Kidney epithelial cell (primary cell): ENCODE results near the gene LRP11. TPM values are rescaled to one million over a fixed set of nuclear protein-coding genes. Genes with fewer than 3 reads are reported as not detected.

Source experiments
- DNase-seq: peaks from one replicate; pipeline ENCODE4 v3.0.0-alpha.2; 2010; ENCODE audit warnings: low read depth
- H3K27me3 ChIP-seq: 2 replicates; pipeline ENCODE4 v1.6.0; 2011; ENCODE audit warnings: low read length; ENCODE audit not compliant: control insufficient read depth, insufficient read depth
- H3K36me3 ChIP-seq: 2 replicates; pipeline ENCODE4 v1.5.1; 2011; ENCODE audit warnings: low read length; ENCODE audit not compliant: control insufficient read depth, insufficient read depth
- H3K4me3 ChIP-seq: 2 replicates; pipeline ENCODE4 v1.5.1; 2011; ENCODE audit warnings: low read depth, mild to moderate bottlenecking, control low read depth, low read length
- total RNA-seq: library from RNA; depleted of rRNA; stranded (reverse); fragments of >200 nt; gene quantifications from 2 replicates; pipeline ENCODE4 v1.2.3, GENCODE V29; 2015
- TF ChIP-seq, protein P1 (sequence below): IDR thresholded peaks from 2 replicates; pipeline ENCODE4 v1.5.1; 2011; ENCODE audit warnings: mild to moderate bottlenecking, moderate library complexity, low read length, control low read depth, inconsistent platforms; ENCODE audit not compliant: insufficient read depth, poor library complexity, severe bottlenecking

The LRP11 gene
- total RNA-seq, 1 donor from 2014 or later: 37.9 TPM

DNA sequence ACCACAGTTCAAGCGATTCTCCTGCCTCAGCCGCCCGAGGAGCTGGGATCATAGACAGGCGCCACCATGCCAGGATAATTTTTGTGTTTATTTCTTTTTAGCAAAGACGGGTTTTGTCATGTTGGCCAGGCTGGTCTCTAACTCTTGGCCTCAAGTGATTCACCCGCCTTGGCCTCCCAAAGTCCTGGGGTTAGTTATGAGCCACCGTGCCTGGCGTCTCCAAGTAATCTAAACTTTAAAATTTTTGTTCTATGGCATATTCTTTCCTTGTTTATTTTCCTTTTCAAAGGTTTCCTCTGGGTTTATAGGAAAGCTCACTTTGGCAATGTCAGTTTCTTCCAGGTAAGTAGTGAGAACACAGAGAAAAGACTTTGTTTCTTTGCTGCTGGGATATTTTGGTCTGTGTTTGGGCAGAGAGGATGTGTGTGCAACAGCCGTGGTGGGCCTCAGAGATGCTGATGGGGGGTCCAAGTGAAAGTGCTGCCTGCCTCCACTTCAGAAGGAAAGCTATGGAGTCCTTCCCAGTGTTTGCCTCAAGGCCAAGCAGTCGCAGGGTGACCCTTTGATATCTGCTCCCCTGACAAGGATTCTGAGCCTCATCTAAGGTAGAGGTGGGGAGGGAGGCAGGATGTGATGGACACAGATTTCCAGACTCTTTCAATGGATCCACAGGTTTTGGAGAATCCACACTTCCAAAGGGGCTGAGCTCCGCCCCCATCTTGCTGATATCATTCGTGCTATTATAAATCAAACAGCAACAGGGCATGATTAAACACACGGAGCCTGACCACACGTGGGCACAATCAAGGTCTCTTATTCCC is 2.3 kb downstream of the LRP11 start:
- no peak for DNase-seq
- TF ChIP-seq, protein P1, sequence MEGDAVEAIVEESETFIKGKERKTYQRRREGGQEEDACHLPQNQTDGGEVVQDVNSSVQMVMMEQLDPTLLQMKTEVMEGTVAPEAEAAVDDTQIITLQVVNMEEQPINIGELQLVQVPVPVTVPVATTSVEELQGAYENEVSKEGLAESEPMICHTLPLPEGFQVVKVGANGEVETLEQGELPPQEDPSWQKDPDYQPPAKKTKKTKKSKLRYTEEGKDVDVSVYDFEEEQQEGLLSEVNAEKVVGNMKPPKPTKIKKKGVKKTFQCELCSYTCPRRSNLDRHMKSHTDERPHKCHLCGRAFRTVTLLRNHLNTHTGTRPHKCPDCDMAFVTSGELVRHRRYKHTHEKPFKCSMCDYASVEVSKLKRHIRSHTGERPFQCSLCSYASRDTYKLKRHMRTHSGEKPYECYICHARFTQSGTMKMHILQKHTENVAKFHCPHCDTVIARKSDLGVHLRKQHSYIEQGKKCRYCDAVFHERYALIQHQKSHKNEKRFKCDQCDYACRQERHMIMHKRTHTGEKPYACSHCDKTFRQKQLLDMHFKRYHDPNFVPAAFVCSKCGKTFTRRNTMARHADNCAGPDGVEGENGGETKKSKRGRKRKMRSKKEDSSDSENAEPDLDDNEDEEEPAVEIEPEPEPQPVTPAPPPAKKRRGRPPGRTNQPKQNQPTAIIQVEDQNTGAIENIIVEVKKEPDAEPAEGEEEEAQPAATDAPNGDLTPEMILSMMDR: no peak
- Histone ChIP-seq H3K27me3 (no peaks in the 10 kb centered on the region), H3K36me3 (no peaks in the 10 kb centered on the region), H3K4me3 (no peak overlapping the region)

DNA sequence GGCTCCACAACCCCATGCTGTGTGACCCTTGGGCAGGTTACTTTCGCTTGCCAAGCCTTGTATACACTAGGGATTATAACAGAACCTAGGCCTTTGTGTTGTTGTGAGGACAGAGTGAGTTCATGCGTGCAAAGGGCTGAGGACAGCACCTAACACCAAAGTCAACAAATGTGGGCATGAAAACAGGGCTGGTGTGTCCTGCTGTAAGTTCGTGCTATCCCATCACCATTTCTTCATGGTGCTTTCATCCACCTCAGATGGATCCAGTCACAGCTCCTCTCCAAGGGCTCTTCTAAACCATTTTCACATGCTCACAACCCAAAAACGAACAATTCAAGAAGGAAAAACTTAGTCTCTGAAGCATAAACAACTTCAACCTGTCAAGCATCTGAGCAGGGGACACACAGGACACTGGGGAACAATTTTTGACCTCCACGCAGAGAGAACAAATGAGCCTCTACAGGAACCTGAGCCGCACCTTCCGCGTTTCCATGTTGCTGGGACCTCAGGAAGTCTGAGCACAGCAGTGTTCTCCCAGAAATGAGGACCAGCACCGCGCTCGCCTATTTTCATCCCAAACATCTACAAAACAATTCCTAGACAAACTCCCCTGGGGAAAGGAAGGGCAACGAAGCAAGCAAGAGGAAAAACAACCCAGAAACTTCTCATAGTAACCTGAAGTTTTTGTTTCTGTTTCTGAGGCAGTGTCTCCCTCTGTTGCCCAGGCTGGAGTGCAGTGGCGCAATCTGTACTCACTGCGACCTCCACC is 3.1 kb downstream of the LRP11 start:
- no peaks in the 10 kb centered on the region for H3K27me3 ChIP-seq
- TF ChIP-seq, protein P1: no peak
- no peaks in the 10 kb centered on the region for H3K36me3 ChIP-seq
- H3K4me3 ChIP-seq: no peak overlapping the region
- DNase-seq: no peak

DNA sequence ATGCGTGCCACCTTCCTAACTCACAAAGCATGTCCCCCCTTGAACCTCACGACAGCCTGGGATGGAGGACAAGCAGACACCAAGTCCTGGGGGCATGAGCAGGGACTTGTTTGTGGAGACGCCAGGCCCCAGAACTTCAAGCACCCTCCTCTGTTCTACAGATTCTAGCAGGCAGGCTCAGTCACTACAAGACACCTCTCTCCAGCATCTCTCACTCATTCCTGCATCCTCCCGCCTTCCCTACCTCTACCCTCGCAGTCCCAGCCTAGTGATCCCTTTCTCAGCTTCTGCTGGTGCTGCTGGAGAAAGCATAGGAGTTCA is 3.7 kb downstream of the LRP11 start:
- Histone ChIP-seq H3K36me3 (no peaks in the 10 kb centered on the region), H3K27me3 (no peaks in the 10 kb centered on the region), H3K4me3 (no peak overlapping the region)
- DNase-seq: no peak
- TF ChIP-seq, protein P1: no peak

DNA sequence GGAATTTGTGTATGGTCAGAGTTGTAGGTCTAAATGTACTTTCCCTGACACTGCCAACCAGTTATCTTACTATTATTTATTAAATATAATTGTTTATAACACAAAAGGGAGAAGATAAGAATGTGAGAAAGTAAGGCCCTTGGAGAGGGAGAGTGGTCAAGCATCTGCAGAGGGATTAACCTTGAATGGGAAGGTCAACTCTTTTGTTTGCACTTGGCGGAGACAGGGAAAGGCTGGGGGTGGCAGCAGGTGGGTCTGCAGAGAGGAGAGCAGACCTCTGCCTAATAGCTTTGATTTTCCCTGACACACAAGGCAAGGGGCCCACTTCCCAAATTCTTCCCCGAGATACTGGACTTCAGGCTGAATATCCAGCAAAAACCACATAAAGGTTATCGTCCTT is 4.2 kb downstream of the LRP11 start:
- Histone ChIP-seq H3K27me3 (no peaks in the 10 kb centered on the region), H3K36me3 (no peaks in the 10 kb centered on the region)
- TF ChIP-seq, protein P1: no peak

DNA sequence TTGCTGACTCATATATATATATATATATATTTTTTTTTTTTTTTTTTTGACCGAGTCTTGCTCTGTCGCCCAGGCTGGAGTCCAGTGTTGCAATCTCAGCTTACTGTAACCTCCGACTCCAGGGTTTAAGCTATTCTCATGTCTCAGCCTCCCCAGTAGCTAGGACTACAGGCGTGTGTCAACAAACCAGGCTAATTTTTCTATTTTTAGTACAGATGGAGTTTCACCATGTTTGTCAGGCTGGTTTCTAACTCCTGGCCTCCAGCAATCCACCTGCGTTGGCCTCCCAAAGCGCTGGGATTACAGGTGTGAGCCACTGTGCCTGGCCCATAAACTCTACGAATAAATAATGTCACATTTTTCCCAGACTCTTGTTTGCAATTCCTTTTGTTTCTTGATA is 4.8 kb downstream of the LRP11 start:
- TF ChIP-seq, protein P1: no peak
- Histone ChIP-seq H3K27me3 (no peaks in the 10 kb centered on the region), H3K4me3 (no peak overlapping the region), H3K36me3 (no peaks in the 10 kb centered on the region)
- DNase-seq: no peak

More for the DNA sequence above, 4.2 kb downstream of the LRP11 start:
- H3K4me3 ChIP-seq: no peak overlapping the region
- no peak for DNase-seq
